PFSK-1 (cell line): ENCODE data around the gene MFSD8.

ENCODE experiments used
- POLR2AphosphoS5 ChIP-seq: IDR thresholded peaks from 2 replicates; pipeline ENCODE4 v1.6.1; 2012; ENCODE audit warnings: low read depth, mild to moderate bottlenecking, control low read depth, low read length, moderate library complexity
- TF ChIP-seq, protein P1 (sequence below), 2 experiments: IDR thresholded peaks; 2 replicates each; pipeline versions ENCODE4 v1.6.1 to v1.8.0; 2011 to 2012; ENCODE audit warnings: low read depth in 2 of 2, low read length in 2 of 2, control low read depth in 1 of 2, inconsistent platforms in 1 of 2, mild to moderate bottlenecking in 1 of 2, moderate library complexity in 1 of 2; ENCODE audit not compliant: insufficient read depth in 1 of 2

DNA sequence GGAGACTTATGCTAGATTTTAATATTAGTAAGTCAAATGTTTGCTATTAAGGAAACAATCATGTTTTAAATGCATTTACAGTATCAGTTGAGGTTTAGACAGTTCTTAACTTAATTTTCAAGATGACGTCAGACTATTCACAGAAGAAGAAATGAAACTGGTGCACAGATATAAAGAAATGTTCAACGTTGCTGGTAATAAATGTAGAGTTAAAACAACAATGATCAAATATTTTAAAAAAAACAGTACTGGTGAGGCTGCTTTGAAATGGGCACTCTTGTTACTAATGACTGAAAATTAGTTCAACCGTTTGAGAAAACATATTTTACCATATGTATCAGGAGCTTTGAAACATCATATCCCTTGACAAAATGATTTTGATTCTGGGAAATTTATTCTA is 44.5 kb upstream of the MFSD8 start:
- TF ChIP-seq, protein P1, sequence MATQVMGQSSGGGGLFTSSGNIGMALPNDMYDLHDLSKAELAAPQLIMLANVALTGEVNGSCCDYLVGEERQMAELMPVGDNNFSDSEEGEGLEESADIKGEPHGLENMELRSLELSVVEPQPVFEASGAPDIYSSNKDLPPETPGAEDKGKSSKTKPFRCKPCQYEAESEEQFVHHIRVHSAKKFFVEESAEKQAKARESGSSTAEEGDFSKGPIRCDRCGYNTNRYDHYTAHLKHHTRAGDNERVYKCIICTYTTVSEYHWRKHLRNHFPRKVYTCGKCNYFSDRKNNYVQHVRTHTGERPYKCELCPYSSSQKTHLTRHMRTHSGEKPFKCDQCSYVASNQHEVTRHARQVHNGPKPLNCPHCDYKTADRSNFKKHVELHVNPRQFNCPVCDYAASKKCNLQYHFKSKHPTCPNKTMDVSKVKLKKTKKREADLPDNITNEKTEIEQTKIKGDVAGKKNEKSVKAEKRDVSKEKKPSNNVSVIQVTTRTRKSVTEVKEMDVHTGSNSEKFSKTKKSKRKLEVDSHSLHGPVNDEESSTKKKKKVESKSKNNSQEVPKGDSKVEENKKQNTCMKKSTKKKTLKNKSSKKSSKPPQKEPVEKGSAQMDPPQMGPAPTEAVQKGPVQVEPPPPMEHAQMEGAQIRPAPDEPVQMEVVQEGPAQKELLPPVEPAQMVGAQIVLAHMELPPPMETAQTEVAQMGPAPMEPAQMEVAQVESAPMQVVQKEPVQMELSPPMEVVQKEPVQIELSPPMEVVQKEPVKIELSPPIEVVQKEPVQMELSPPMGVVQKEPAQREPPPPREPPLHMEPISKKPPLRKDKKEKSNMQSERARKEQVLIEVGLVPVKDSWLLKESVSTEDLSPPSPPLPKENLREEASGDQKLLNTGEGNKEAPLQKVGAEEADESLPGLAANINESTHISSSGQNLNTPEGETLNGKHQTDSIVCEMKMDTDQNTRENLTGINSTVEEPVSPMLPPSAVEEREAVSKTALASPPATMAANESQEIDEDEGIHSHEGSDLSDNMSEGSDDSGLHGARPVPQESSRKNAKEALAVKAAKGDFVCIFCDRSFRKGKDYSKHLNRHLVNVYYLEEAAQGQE (IDR thresholded peaks at IDR 0.05; ENCODE audit: insufficient read depth in 1 of 2, low read depth in 2 of 2, low read length in 2 of 2), result no peak
- TF ChIP-seq POLR2AphosphoS5, result no peak
